Mesodermal cell (in vitro differentiated cells): ENCODE measurements around the gene TRRAP.

Experiments
- H3K27ac ChIP-seq: 2 replicates; pipeline ENCODE4 v1.7.0; 2013; ENCODE audit warnings: mild to moderate bottlenecking, low read depth, low read length, moderate library complexity; ENCODE audit not compliant: severe bottlenecking
- H3K36me3 ChIP-seq: 2 replicates; pipeline ENCODE4 v1.7.1; 2013; ENCODE audit warnings: mild to moderate bottlenecking, low read length, moderate library complexity; ENCODE audit not compliant: control insufficient read depth, insufficient read depth
- H3K4me1 ChIP-seq: one replicate; pipeline ENCODE4 v1.7.1; 2013; ENCODE audit warnings: mild to moderate bottlenecking, low read length; ENCODE audit not compliant: insufficient read depth, control insufficient read depth, poor library complexity, severe bottlenecking
- H3K4me3 ChIP-seq: 2 replicates; pipeline ENCODE4 v1.7.0; 2013; ENCODE audit warnings: low read length, control low read depth, mild to moderate bottlenecking; ENCODE audit not compliant: insufficient read depth, poor library complexity, severe bottlenecking; ENCODE audit errors: extremely low read depth
- H3K9me3 ChIP-seq: 2 replicates; pipeline ENCODE4 v1.7.1; 2013; ENCODE audit warnings: mild to moderate bottlenecking, low read length, moderate library complexity; ENCODE audit not compliant: control insufficient read depth
- WGBS, 2 experiments: methylation state at CpG; one replicate each; pipeline ENCODE4 v1.1.5; 2013; ENCODE audit warnings: missing lambda C conversion rate in 2 of 2; ENCODE audit not compliant: insufficient coverage in 2 of 2; 5-methylcytosine and 5-hydroxymethylcytosine counted together

Gene TRRAP

GRCh38 chr7:98921608-98922372 is 43.5 kb downstream of the TRRAP start:
- H3K36me3 ChIP-seq: peaks cover 97% of the 10 kb centered on the region
- WGBS, 2 experiments: 96% methylated on average over 23 to 24 of the region's 25 CpGs
- H3K9me3 ChIP-seq: no peaks in the 10 kb centered on the region
- no peak overlapping the region for H3K4me3 ChIP-seq
- H3K27ac ChIP-seq: no peak overlapping the region
- H3K4me1 ChIP-seq: no peaks in the 10 kb centered on the region

GRCh38 chr7:98922392-98923187 is 44.3 kb downstream of the TRRAP start:
- H3K36me3 ChIP-seq: peaks cover 97% of the 10 kb centered on the region
- no peaks in the 10 kb centered on the region for H3K4me1 ChIP-seq
- H3K27ac ChIP-seq: no peak overlapping the region
- H3K4me3 ChIP-seq: no peak overlapping the region
- H3K9me3 ChIP-seq: no peaks in the 10 kb centered on the region
- 95 to 98% methylated on average over 8 to 10 of the region's 12 CpGs for WGBS, 2 experiments

GRCh38 chr7:98923512-98923911 is 45.2 kb downstream of the TRRAP start:
- Histone ChIP-seq H3K4me1 (no peaks in the 10 kb centered on the region), H3K9me3 (no peaks in the 10 kb centered on the region), H3K36me3 (peaks cover 96% of the 10 kb centered on the region), H3K4me3 (no peak overlapping the region), H3K27ac (no peak overlapping the region)
- WGBS, 2 experiments: 98 to 100% methylated on average over 5 of the region's 5 CpGs

- Histone ChIP-seq H3K4me3 (no peak overlapping the region), H3K9me3 (no peaks in the 10 kb centered on the region), H3K27ac (no peak overlapping the region), H3K36me3 (peaks cover 97% of the 10 kb centered on the region), H3K4me1 (no peaks in the 10 kb centered on the region)
- WGBS, 2 experiments: 96 to 100% methylated on average over 13 of the region's 15 CpGs
Measured at GRCh38 chr7:98927125-98927524, 48.8 kb downstream of the TRRAP start.

GRCh38 chr7:98930464-98930863 is 52.1 kb downstream of the TRRAP start:
- WGBS, 2 experiments: 96% methylated on average over 7 to 8 of the region's 10 CpGs
- H3K36me3 ChIP-seq: peaks cover 97% of the 10 kb centered on the region
- no peak overlapping the region for H3K27ac ChIP-seq

GRCh38 chr7:98930921-98931320 is 52.6 kb downstream of the TRRAP start:
- no peak overlapping the region for H3K27ac ChIP-seq
- H3K4me1 ChIP-seq: no peaks in the 10 kb centered on the region
- WGBS, 2 experiments: 94 to 96% methylated on average over 3 of the region's 3 CpGs
- H3K9me3 ChIP-seq: no peaks in the 10 kb centered on the region
- peaks cover 96% of the 10 kb centered on the region for H3K36me3 ChIP-seq
- H3K4me3 ChIP-seq: no peak overlapping the region

More at GRCh38 chr7:98930464-98930863, 52.1 kb downstream of the TRRAP start:
- H3K9me3 ChIP-seq: no peaks in the 10 kb centered on the region
- H3K4me3 ChIP-seq: no peak overlapping the region
- H3K4me1 ChIP-seq: no peaks in the 10 kb centered on the region

GRCh38 chr7:98933321-98933720 is 55.0 kb downstream of the TRRAP start:
- no peaks in the 10 kb centered on the region for H3K9me3 ChIP-seq
- H3K4me3 ChIP-seq: no peak overlapping the region
- H3K36me3 ChIP-seq: peaks cover 97% of the 10 kb centered on the region
- WGBS, 2 experiments: 94 to 98% methylated on average over 10 to 11 of the region's 13 CpGs
- no peak overlapping the region for H3K27ac ChIP-seq
- no peaks in the 10 kb centered on the region for H3K4me1 ChIP-seq

- no peaks in the 10 kb centered on the region for H3K4me1 ChIP-seq
- no peak overlapping the region for H3K4me3 ChIP-seq
- H3K9me3 ChIP-seq: no peaks in the 10 kb centered on the region
- H3K27ac ChIP-seq: no peak overlapping the region
- 97 to 100% methylated on average over 2 to 3 of the region's 3 CpGs for WGBS, 2 experiments
- peaks cover 97% of the 10 kb centered on the region for H3K36me3 ChIP-seq
Measured at GRCh38 chr7:98934267-98934666, 55.9 kb downstream of the TRRAP start.

GRCh38 chr7:98935811-98936210 is 57.5 kb downstream of the TRRAP start:
- Histone ChIP-seq H3K36me3 (peaks cover 97% of the 10 kb centered on the region), H3K9me3 (no peaks in the 10 kb centered on the region), H3K27ac (no peak overlapping the region), H3K4me3 (no peak overlapping the region), H3K4me1 (no peaks in the 10 kb centered on the region)
- WGBS, 2 experiments: 91 to 100% methylated on average over 2 of the region's 2 CpGs

- Histone ChIP-seq H3K36me3 (peaks cover 95% of the 10 kb centered on the region), H3K9me3 (no peaks in the 10 kb centered on the region), H3K27ac (no peak overlapping the region), H3K4me1 (no peaks in the 10 kb centered on the region), H3K4me3 (no peak overlapping the region)
- 98 to 100% methylated on average over 2 to 5 of the region's 6 CpGs for WGBS, 2 experiments
Measured at GRCh38 chr7:98943336-98943735, 65.0 kb downstream of the TRRAP start.

GRCh38 chr7:98944386-98944785 is 66.1 kb downstream of the TRRAP start:
- Histone ChIP-seq H3K9me3 (no peaks in the 10 kb centered on the region), H3K4me1 (no peaks in the 10 kb centered on the region), H3K4me3 (no peak overlapping the region), H3K36me3 (peaks cover 95% of the 10 kb centered on the region), H3K27ac (no peak overlapping the region)
- 94 to 100% methylated on average over 4 of the region's 4 CpGs for WGBS, 2 experiments
